COR-L47 (cell line): Measurements from ENCODE around the gene UNCX.

Experiments used
- DNase-seq: peaks from one replicate; lab custom pipeline; 2025; lab: John Stamatoyannopoulos, UW

The UNCX gene

GRCh38 chr7:1243964-1244416, 11.3 kb downstream of the UNCX start:
- DNase-seq, result no peak

DNA sequence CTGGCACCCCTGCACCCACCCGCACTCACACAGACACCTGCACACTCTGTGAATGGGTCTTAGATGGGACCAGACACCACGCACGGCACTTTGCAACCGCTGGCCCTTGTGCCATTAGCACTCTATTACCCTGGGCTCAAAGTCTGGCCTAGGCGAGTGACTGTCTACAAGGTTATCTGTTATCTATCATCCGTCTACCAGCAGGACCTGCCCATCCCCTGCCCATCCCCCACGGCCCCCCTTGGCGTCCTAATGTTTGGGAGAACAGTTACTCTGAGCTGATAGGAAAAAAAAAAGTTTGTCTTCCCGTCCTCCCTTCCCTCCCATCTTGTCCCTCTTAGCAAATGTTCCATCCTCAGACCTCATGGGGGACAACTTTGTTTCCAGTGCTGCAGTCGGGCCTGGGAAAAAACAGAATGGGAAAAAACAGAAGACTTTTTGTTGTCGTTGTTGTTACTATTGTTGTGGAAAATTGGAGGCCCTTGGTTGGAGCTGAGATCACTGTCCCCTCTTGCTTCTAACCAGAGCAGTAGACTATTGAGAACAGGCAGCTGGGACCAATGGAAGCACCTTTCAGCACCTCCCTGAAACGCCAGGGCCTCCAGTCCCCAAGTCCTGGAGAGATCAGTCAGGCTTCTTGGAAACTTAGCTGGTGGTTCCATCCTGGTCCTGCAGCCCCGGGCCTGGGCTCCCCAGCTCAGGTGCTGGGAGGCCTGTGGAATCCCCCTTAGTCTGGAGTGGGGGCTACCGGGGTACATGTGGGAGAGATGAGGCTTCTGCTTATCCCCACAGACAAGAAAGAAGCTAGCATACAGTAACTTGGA, 12.2 kb downstream of the UNCX start:
- no peak for DNase-seq

DNA sequence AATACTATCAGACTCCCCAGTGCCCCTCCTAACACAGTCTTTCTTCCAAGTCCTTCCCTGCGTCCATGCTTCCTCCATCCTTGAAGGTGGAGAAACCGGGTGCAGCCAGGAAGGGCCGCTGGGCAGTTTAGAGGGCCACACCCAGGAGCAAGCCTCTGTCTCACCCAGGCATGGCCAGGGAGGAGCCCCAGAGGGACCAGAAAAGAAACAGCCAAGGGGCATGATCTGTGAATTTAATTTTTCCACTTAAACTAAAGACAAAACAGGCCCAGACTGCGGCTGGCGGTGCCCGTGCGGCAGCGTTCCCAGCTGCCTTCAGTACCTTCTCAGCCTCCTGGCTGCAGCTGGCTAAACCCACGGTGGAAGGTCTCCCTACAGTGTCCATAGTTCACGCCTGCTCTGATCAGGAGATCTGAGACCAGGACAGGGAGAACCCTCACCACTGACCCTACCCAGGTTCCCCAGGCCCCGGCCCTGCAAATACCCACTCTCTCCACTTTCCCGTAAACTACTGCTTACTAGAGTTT, 12.9 kb downstream of the UNCX start:
- DNase-seq, result no peak

DNA sequence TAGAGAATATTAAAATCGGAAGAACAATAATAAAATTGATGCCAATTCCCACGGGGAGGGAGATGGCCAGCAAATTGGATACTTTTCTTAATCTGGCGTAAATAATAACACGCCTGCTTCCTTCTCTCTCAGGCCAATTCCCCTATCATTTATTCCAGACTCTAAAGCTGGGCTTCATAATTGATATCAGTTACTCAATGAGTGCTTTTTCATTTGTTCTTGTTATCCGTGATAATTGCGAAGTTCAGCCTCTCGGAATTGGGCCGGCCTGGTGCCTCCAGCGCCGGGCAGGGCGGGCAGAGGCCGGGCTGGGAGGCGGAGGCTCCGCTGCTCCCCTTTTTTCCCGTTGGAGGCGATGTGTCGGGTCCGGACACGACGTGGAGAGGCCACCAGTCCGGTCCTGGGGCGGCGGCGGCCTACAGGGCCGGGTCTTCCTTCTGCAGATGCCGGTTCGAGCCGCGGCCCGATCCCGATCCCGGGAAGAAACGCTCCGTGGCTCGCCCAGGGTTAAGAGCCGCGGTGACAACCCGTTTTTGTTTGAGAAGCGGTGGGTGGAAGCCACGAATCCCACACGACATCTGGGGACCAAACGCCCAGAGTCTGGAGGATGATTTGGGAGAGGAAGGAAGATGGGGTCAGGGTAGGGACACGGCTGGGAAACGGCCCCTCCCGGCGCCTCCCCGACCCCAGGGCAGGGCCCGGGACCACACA, 13.6 kb downstream of the UNCX start:
- DNase-seq, result no peak

DNA sequence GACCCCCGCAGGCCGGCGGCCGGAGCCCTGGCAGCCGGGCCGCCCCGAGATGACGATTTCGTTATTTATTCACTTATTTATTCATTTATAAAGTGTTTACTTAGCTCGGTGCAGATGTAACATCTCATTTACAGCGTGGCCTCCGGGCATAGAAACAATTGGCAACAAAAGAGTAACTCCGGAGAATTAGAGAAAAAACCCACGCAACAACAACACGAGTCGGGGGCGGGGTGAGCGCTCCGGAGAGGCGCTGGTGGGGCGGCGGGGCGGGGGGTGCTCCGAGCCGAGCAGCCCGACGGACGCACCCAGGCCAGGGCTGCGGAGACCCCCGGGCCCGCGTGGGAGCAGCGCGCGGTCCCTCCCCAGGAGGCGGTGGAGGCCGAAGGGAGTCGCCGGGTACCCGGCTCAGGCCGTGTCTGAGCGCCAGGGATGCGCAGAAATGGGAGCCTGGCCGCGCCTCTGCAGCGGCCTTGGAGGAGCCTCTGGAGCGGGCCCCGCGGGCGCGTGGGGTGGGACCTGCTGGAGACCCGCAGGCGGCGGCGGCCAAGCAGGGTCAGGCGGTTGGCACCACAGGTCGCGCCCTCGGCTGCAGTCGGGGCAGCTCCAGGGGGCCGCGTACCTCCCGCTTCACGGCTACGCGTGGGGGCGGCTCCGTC, 14.3 kb downstream of the UNCX start:
- no peak for DNase-seq

- peak; percentile 59 for DNase-seq
These were observed 14.9 kb downstream of the UNCX start for GRCh38 chr7:1247527-1248041.

- peak; percentile 38 for DNase-seq
These were observed 15.7 kb downstream of the UNCX start for GRCh38 chr7:1248143-1248915.

GRCh38 chr7:1248916-1249581, 16.4 kb downstream of the UNCX start:
- DNase-seq, result no peak

DNA sequence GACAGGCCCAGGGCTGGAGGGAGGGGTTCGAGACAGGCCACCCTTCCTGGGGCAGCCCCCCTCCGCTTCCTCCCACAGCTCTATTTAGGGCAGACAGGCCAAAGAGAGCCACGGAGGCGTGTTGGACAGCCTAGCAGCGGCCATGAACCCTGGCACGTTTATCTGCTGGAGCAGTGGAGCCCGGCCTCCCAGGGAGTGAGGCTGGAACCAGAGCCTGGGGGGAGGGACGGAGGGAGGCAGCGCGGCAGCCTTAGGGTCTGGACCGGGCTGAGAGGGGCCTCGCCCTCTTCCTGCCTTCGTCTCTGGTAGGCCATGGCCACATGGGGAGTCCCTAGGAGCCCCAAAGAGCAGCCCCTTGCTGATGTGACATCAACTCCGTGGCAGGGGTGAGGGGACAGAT, 17.1 kb downstream of the UNCX start:
- DNase-seq, result no peak

DNA sequence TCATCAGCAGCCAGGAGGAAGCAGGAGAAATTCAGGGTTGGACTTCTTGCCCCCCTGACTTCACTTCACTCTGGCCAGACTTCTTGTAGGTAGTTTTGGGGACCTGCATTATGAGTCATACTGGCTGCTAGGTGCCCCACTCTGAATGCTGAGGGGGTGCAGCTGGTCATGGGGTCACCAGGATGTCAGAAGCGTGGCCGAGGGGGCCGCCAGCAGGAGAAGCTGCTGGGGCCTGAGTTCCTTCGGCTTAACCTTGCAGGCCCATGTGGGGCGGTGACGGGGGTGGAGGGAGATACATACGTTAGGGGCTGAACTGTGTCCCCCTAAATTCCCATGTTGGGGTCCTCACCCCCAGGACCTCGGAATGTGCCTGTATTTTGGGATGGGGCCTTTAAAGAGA, 18.2 kb downstream of the UNCX start:
- no peak for DNase-seq

DNA sequence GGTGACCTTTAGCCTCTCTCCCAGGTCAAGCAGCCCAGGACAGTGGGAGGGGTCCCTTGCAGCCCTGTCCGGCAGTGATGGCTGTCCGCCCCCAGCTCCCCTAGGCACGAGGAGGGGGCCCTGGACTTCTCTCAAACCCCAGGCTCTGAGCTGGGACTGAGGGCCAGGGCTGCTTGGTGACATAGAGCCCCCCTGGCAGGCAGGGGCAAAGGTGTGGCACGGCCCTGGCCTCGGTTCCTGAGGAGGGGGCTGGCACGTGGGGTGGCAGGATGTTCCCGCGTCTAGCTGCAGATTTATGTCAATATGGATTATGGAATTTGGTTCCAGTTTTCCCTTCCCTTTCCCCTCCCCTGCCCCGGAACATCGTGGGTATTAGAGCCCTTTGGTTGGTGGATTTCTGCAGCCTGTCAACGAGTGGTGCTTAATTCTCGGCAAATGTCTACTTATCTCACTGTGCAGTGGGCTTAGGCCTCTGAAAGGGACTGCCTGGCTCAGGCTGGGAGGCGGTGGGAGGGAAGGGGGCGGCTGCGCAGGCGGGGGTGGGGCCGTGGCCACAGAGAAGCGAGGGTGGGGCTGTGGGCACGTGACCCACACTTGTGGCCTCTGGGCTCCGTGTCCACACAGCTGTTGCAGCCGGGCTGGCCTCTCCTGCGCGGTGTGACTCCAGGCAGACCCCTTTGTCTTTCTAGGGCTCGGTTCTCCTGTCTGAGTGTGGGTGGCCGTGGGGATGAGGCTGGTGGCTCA, 19.3 kb downstream of the UNCX start:
- DNase-seq, result no peak

GRCh38 chr7:1252540-1253090, 19.9 kb downstream of the UNCX start:
- no peak for DNase-seq

DNA sequence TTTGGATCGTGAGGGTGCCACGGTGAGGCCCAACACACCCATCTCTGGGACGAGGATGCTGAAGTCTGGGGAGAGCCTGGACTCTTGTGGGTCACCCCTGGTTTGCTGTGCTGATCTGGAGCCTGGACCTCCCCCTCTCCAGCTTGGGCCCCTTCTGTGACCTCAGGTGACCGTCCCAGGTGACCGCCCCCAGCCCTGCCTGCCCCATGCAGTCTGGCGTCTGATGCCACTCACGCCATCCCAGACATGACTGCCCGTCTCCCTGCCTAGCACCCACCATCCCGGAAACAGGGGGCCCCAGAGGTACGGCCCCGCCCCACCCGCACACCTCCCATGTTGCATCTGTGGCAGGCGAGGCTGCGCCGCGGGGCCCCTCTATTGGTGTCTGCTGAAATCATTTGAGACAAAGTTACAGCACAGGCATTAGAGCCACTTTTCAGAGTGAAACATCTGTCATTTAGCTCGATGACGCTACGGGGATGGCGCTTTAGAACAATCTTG, 21.1 kb downstream of the UNCX start:
- no peak for DNase-seq

DNA sequence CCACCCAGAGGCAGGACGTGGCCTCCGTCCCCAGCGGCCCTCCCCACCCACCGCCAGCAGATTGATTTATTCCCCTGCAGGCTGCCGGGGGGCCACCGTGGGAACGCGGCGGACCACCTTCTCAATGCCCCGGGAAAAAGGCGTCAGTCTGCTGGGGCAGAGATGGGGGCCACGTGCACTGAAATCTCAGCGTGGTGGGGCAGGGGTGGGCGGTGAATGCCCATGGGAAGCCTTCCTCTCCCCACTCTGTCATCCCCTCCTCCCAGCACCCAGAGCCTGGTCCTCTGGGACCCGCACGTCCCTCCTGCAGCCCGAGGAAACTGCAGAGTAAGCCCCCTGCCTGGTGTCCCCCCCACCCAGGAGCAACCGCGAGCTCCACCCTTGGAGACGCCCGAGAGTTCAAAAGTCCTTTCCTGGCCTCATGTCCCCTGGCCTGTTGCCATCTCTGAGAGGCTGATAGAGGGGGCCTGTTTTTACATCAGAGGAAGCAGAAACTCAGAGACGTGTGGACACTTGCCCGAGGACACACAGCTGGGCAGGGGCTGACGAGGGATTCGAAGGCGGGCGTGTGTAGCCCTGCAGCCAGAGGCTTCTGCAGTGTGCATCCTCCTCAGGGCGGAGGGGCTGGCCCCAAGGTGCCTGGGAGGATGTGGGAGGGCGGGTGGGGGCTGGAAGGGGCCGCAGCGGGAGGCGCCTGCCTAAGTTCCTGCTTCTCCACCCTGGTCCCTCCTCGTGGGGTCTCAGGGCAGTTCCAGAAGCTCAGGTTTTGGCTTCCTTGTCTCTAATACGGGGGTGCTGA, 21.8 kb downstream of the UNCX start:
- no peak for DNase-seq

DNA sequence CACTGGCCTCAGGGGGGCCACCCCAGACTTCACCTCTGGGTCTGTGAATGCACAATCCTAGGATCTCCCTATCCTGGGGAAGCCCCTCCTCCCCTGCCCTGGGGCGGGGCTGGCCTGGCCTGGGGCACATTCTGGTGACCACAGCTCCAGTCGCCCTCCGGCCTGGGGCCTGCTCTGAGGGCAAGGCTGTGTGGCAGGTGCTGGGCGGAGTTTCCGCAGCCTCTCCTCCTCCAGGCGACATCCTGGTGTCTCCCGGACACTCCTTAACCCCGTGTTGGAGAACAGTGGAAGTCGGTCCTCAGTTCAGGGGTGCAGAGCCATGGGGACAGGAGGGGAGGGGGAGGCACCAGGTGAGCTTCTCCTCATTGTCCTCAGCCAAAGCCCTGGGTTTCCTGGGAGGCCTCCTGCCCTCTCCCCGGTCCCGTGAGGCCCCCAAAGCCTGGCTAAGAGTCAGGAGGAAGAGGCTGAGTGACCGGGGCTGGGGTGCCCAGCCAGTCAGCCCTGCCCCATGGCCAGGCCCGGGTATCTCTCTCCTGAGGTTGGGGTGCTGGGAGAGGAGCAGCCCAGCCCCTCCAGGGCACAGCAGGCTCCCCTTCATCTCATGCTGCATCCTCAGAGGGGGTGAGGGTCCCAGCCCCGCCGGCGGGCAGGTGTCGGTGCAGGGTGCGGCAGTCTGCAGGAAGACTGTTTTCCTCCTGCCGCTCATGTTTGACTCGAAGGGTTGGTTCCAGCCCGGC, 22.6 kb downstream of the UNCX start:
- DNase-seq, result no peak

DNA sequence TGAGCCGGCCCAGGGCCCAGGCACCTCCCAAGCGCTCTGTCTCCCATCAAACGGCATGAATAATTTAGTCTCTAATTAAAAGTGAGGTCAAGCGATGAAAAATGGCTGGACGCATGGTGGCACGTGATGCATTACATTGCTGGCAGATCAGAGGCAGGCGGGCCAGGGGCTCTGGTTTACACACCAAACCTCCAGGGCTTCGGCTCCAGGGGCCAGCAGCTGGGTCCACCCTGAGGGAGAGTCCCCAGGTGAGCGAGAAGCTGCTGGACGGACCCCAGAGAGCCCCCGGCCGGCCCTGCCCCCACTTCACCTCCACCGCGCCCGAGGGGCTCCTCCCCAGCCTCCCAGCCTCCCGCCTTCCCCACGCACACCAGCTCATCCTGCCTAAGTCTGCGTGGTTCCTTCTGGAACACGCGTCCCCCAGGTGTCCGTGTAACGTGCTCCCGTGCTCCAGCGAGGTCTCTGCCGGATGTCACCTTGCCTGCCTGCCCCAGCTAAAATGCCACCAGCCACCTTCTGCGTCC, 23.2 kb downstream of the UNCX start:
- no peak for DNase-seq

DNA sequence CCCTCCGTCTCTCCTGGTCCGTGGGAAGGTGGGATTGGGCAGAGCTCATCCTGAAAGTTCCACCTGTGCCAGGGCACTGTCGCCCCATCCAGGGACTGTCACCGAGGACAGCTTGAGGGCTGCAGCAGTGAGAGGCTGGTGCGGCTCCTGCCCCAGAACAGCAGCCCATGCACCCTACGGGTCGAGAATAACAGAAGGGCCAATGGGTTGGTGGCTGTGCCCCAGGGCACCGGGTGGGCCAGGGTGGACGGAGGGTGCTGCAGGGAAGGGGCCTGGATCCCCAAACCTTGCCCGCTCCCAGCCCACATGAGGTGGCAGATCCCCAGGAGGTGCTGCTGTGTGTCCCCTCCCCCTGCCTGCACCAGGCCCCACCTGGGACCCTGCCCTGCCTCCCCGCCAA, 23.9 kb downstream of the UNCX start:
- DNase-seq, result no peak

DNA sequence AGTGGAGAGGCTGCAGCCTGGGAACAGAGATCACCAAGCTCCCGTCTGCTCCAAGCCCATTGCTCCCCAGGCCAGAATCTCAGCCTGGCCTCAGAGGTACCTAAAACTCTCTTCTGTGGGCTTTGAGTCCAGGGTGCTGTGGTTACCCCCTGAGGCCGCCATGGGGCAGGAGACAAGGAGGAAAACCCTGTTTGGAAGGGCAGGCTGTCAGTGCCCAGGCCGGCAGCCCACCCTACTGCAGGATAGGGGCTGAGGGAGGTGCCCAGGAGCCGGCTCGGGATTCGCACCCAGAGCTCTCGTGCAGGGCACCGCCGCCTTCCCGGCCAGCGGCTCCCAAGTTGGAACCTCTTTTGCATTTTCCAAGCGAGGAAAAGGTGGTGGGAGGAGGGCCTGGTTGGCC, 24.5 kb downstream of the UNCX start:
- DNase-seq, result no peak
